ENCODE data around the gene GRID1.

- TF ChIP-seq, protein P1, sequence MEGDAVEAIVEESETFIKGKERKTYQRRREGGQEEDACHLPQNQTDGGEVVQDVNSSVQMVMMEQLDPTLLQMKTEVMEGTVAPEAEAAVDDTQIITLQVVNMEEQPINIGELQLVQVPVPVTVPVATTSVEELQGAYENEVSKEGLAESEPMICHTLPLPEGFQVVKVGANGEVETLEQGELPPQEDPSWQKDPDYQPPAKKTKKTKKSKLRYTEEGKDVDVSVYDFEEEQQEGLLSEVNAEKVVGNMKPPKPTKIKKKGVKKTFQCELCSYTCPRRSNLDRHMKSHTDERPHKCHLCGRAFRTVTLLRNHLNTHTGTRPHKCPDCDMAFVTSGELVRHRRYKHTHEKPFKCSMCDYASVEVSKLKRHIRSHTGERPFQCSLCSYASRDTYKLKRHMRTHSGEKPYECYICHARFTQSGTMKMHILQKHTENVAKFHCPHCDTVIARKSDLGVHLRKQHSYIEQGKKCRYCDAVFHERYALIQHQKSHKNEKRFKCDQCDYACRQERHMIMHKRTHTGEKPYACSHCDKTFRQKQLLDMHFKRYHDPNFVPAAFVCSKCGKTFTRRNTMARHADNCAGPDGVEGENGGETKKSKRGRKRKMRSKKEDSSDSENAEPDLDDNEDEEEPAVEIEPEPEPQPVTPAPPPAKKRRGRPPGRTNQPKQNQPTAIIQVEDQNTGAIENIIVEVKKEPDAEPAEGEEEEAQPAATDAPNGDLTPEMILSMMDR (IDR thresholded peaks at IDR 0.05 in 8 of 11, conservative IDR thresholded peaks at IDR 0.05 in 3 of 11): no peak
- TF ChIP-seq POLR2AphosphoS5 (IDR thresholded peaks at IDR 0.05) (no peak), POLR2A (IDR thresholded peaks at IDR 0.05) (no peak)
Measured at GRCh38 chr10:85622425-85622824, 744.2 kb downstream of the GRID1 start.
